ENCODE data around the gene KLHL13. TPM values are rescaled to one million over a fixed set of nuclear protein-coding genes. Genes with fewer than 3 reads are reported as not detected.
"Not testable (repeated sequence)": the region's sequence is repeated elsewhere in the genome, so short reads cannot be mapped to it uniquely, and the experiment has no call there.

Gene KLHL13
- polyA plus RNA-seq, 1 donor (not counting 4 experiments of a cell fraction or from before 2014, with no cell fraction given), result 4.9 TPM

GRCh38 chrX:118016422-118016821 lies 100.2 kb downstream of the KLHL13 start:
- FAIRE-seq, result no peak
- H3K79me2 ChIP-seq (ENCODE audit: control insufficient read depth, insufficient read depth, low read length), result no peaks in the 10 kb centered on the region
- no peak overlapping the region for H2AFZ ChIP-seq (ENCODE audit: control insufficient read depth, low read length)
- no peaks in the 10 kb centered on the region for H3K9me1 ChIP-seq (ENCODE audit: control insufficient read depth, extremely low read depth, insufficient read depth, low read length)
- no peak overlapping the region for H3K4me3 ChIP-seq (ENCODE audit: control insufficient read depth in 2 of 3, extremely low read depth in 1 of 3, insufficient read depth in 2 of 3, low read depth in 1 of 3, low read length in 3 of 3)
- no peaks in the 10 kb centered on the region for H4K20me1 ChIP-seq (ENCODE audit: control insufficient read depth, extremely low read depth, insufficient read depth, low read length)
- no peaks in the 10 kb centered on the region for H3K27me3 ChIP-seq (ENCODE audit: control insufficient read depth, extremely low read depth, insufficient read depth, low read length)
- TF ChIP-seq EZH2 (IDR thresholded peaks at IDR 0.05; ENCODE audit: low read length), result no peak
- TF ChIP-seq, protein P1, sequence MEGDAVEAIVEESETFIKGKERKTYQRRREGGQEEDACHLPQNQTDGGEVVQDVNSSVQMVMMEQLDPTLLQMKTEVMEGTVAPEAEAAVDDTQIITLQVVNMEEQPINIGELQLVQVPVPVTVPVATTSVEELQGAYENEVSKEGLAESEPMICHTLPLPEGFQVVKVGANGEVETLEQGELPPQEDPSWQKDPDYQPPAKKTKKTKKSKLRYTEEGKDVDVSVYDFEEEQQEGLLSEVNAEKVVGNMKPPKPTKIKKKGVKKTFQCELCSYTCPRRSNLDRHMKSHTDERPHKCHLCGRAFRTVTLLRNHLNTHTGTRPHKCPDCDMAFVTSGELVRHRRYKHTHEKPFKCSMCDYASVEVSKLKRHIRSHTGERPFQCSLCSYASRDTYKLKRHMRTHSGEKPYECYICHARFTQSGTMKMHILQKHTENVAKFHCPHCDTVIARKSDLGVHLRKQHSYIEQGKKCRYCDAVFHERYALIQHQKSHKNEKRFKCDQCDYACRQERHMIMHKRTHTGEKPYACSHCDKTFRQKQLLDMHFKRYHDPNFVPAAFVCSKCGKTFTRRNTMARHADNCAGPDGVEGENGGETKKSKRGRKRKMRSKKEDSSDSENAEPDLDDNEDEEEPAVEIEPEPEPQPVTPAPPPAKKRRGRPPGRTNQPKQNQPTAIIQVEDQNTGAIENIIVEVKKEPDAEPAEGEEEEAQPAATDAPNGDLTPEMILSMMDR (optimal IDR thresholded peaks at IDR 0.05 in 1 of 3, IDR thresholded peaks at IDR 0.05 in 1 of 3, conservative IDR thresholded peaks at IDR 0.05 in 1 of 3; ENCODE audit: extremely low read depth in 1 of 3, insufficient read depth in 2 of 3, low read length in 3 of 3), result no peak
- H3K4me2 ChIP-seq (ENCODE audit: control insufficient read depth, extremely low read depth, insufficient read depth, low read depth, low read length), result no peak overlapping the region
- no peaks in the 10 kb centered on the region for H3K4me1 ChIP-seq (ENCODE audit: control insufficient read depth, extremely low read depth, insufficient read depth, low read length)
- H3K9ac ChIP-seq (ENCODE audit: control insufficient read depth, extremely low read depth, insufficient read depth, low read length), result no peak overlapping the region
- H3K27ac ChIP-seq (ENCODE audit: control insufficient read depth, insufficient read depth, low read length), result no peak overlapping the region
- no peak for DNase-seq (ENCODE audit: low read depth, low spot score)
- dilution Hi-C loops (cut with MboI; ENCODE audit: extremely low pct_ligation_motif_present, low sequenced_read_pairs), result no loop called here
- no peaks in the 10 kb centered on the region for H3K9me3 ChIP-seq (ENCODE audit: control insufficient read depth, low read depth, low read length)
- H3K36me3 ChIP-seq (ENCODE audit: control insufficient read depth in 2 of 2, extremely low read depth in 1 of 2, insufficient read depth in 2 of 2, low read length in 2 of 2), result no peaks in the 10 kb centered on the region

GRCh38 chrX:118002417-118002816 lies 114.2 kb downstream of the KLHL13 start:
- H2AFZ ChIP-seq (ENCODE audit: control insufficient read depth, low read length); FAIRE-seq; dilution Hi-C loops (cut with MboI; ENCODE audit: extremely low pct_ligation_motif_present, low sequenced_read_pairs); H3K9ac ChIP-seq (ENCODE audit: control insufficient read depth, extremely low read depth, insufficient read depth, low read length); H3K4me2 ChIP-seq (ENCODE audit: control insufficient read depth, extremely low read depth, insufficient read depth, low read depth, low read length); H3K9me3 ChIP-seq (ENCODE audit: control insufficient read depth, low read depth, low read length); H3K79me2 ChIP-seq (ENCODE audit: control insufficient read depth, insufficient read depth, low read length); DNase-seq (ENCODE audit: low read depth, low spot score); H3K4me3 ChIP-seq (ENCODE audit: control insufficient read depth in 2 of 3, extremely low read depth in 1 of 3, insufficient read depth in 2 of 3, low read depth in 1 of 3, low read length in 3 of 3); H3K36me3 ChIP-seq (ENCODE audit: control insufficient read depth in 2 of 2, extremely low read depth in 1 of 2, insufficient read depth in 2 of 2, low read length in 2 of 2); H3K27ac ChIP-seq (ENCODE audit: control insufficient read depth, insufficient read depth, low read length); H3K4me1 ChIP-seq (ENCODE audit: control insufficient read depth, extremely low read depth, insufficient read depth, low read length); H3K9me1 ChIP-seq (ENCODE audit: control insufficient read depth, extremely low read depth, insufficient read depth, low read length); H3K27me3 ChIP-seq (ENCODE audit: control insufficient read depth, extremely low read depth, insufficient read depth, low read length); H4K20me1 ChIP-seq (ENCODE audit: control insufficient read depth, extremely low read depth, insufficient read depth, low read length): not testable (repeated sequence)

DNA sequence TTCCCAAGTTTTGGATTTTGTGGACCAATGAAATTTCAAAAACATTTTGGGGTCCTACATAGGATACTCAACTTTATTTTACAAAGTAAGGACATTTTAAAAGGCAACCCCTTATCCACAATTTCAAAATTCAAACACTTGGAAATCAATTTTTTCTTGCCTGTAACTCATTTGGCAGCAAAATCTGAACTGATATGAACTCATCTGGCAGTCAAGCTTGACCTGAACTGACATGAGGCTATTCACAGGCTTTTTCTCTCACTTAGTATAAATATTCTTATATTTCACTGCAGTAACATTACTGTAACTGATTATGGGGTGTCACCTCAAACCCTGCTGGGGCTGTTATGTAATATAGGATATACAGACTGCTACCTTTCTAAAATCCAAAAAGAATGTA lies 116.1 kb downstream of the KLHL13 start:
- H3K9ac ChIP-seq (ENCODE audit: control insufficient read depth, extremely low read depth, insufficient read depth, low read length), result no peak overlapping the region
- no peaks in the 10 kb centered on the region for H3K27me3 ChIP-seq (ENCODE audit: control insufficient read depth, extremely low read depth, insufficient read depth, low read length)
- H3K79me2 ChIP-seq (ENCODE audit: control insufficient read depth, insufficient read depth, low read length), result no peaks in the 10 kb centered on the region
- H3K9me1 ChIP-seq (ENCODE audit: control insufficient read depth, extremely low read depth, insufficient read depth, low read length), result no peaks in the 10 kb centered on the region
- H3K9me3 ChIP-seq (ENCODE audit: control insufficient read depth, low read depth, low read length), result no peaks in the 10 kb centered on the region
- TF ChIP-seq, protein P1 (optimal IDR thresholded peaks at IDR 0.05 in 1 of 3, IDR thresholded peaks at IDR 0.05 in 1 of 3, conservative IDR thresholded peaks at IDR 0.05 in 1 of 3; ENCODE audit: extremely low read depth in 1 of 3, insufficient read depth in 2 of 3, low read length in 3 of 3), result no peak
- TF ChIP-seq EZH2 (IDR thresholded peaks at IDR 0.05; ENCODE audit: low read length), result no peak
- no peaks in the 10 kb centered on the region for H4K20me1 ChIP-seq (ENCODE audit: control insufficient read depth, extremely low read depth, insufficient read depth, low read length)
- dilution Hi-C loops (cut with MboI; ENCODE audit: extremely low pct_ligation_motif_present, low sequenced_read_pairs), result no loop called here
- no peak for FAIRE-seq
- no peak overlapping the region for H3K4me2 ChIP-seq (ENCODE audit: control insufficient read depth, extremely low read depth, insufficient read depth, low read depth, low read length)
- DNase-seq (ENCODE audit: low read depth, low spot score), result no peak
- H2AFZ ChIP-seq (ENCODE audit: control insufficient read depth, low read length), result no peak overlapping the region
- no peak overlapping the region for H3K27ac ChIP-seq (ENCODE audit: control insufficient read depth, insufficient read depth, low read length)
- peaks cover 15% of the 10 kb centered on the region for H3K4me1 ChIP-seq (ENCODE audit: control insufficient read depth, extremely low read depth, insufficient read depth, low read length)
- no peak overlapping the region for H3K4me3 ChIP-seq (ENCODE audit: control insufficient read depth in 2 of 3, extremely low read depth in 1 of 3, insufficient read depth in 2 of 3, low read depth in 1 of 3, low read length in 3 of 3)
- H3K36me3 ChIP-seq (ENCODE audit: control insufficient read depth in 2 of 2, extremely low read depth in 1 of 2, insufficient read depth in 2 of 2, low read length in 2 of 2), result no peaks in the 10 kb centered on the region
